ENCODE data around the gene CNTN4.

DNA sequence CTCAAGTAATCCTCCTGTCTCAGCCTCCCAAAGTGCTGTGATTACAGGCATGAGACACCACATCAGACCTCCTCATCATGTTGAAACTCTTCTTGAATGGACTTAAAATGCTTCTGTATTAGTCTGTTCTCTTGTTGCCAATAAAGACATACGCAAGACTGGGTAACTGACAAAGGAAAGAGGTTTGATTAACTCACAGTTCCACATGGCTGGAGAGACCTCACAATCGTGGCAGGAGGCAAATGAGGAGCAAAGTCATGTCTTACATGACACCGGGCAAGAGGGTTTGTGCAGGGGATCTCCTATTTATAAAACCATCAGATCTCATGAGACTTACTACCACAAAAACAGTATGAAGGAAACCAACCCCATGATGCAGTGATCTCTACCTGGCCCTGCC lies 113.5 kb downstream of the CNTN4 start:
- TF ChIP-seq, protein P1, sequence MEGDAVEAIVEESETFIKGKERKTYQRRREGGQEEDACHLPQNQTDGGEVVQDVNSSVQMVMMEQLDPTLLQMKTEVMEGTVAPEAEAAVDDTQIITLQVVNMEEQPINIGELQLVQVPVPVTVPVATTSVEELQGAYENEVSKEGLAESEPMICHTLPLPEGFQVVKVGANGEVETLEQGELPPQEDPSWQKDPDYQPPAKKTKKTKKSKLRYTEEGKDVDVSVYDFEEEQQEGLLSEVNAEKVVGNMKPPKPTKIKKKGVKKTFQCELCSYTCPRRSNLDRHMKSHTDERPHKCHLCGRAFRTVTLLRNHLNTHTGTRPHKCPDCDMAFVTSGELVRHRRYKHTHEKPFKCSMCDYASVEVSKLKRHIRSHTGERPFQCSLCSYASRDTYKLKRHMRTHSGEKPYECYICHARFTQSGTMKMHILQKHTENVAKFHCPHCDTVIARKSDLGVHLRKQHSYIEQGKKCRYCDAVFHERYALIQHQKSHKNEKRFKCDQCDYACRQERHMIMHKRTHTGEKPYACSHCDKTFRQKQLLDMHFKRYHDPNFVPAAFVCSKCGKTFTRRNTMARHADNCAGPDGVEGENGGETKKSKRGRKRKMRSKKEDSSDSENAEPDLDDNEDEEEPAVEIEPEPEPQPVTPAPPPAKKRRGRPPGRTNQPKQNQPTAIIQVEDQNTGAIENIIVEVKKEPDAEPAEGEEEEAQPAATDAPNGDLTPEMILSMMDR (conservative IDR thresholded peaks at IDR 0.05; ENCODE audit: low read depth in 2 of 2), result no peak
- TF ChIP-seq POLR2AphosphoS5 (IDR thresholded peaks at IDR 0.05; ENCODE audit: low read depth), result no peak
- TF ChIP-seq ZNF331 (CRISPR knock-in tag; IDR thresholded peaks at IDR 0.05; ENCODE audit: low read depth), result no peak
- no peak for TF ChIP-seq EZH2phosphoT487 (IDR thresholded peaks at IDR 0.05; ENCODE audit: unreplicated experiment)
- TF ChIP-seq, protein P2, sequence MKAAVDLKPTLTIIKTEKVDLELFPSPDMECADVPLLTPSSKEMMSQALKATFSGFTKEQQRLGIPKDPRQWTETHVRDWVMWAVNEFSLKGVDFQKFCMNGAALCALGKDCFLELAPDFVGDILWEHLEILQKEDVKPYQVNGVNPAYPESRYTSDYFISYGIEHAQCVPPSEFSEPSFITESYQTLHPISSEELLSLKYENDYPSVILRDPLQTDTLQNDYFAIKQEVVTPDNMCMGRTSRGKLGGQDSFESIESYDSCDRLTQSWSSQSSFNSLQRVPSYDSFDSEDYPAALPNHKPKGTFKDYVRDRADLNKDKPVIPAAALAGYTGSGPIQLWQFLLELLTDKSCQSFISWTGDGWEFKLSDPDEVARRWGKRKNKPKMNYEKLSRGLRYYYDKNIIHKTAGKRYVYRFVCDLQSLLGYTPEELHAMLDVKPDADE (IDR thresholded peaks at IDR 0.05), result no peak
- TF ChIP-seq, protein P3, sequence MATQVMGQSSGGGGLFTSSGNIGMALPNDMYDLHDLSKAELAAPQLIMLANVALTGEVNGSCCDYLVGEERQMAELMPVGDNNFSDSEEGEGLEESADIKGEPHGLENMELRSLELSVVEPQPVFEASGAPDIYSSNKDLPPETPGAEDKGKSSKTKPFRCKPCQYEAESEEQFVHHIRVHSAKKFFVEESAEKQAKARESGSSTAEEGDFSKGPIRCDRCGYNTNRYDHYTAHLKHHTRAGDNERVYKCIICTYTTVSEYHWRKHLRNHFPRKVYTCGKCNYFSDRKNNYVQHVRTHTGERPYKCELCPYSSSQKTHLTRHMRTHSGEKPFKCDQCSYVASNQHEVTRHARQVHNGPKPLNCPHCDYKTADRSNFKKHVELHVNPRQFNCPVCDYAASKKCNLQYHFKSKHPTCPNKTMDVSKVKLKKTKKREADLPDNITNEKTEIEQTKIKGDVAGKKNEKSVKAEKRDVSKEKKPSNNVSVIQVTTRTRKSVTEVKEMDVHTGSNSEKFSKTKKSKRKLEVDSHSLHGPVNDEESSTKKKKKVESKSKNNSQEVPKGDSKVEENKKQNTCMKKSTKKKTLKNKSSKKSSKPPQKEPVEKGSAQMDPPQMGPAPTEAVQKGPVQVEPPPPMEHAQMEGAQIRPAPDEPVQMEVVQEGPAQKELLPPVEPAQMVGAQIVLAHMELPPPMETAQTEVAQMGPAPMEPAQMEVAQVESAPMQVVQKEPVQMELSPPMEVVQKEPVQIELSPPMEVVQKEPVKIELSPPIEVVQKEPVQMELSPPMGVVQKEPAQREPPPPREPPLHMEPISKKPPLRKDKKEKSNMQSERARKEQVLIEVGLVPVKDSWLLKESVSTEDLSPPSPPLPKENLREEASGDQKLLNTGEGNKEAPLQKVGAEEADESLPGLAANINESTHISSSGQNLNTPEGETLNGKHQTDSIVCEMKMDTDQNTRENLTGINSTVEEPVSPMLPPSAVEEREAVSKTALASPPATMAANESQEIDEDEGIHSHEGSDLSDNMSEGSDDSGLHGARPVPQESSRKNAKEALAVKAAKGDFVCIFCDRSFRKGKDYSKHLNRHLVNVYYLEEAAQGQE (IDR thresholded peaks at IDR 0.05; ENCODE audit: unreplicated experiment), result no peak
- TF ChIP-seq EZH2 (IDR thresholded peaks at IDR 0.05; ENCODE audit: low read depth, unreplicated experiment), result no peak
- no peak for TF ChIP-seq CREB1 (CRISPR knock-in tag; IDR thresholded peaks at IDR 0.05; ENCODE audit: low read depth)
- no peak for TF ChIP-seq JUNB (IDR thresholded peaks at IDR 0.05; ENCODE audit: unreplicated experiment)
- TF ChIP-seq, protein P4, sequence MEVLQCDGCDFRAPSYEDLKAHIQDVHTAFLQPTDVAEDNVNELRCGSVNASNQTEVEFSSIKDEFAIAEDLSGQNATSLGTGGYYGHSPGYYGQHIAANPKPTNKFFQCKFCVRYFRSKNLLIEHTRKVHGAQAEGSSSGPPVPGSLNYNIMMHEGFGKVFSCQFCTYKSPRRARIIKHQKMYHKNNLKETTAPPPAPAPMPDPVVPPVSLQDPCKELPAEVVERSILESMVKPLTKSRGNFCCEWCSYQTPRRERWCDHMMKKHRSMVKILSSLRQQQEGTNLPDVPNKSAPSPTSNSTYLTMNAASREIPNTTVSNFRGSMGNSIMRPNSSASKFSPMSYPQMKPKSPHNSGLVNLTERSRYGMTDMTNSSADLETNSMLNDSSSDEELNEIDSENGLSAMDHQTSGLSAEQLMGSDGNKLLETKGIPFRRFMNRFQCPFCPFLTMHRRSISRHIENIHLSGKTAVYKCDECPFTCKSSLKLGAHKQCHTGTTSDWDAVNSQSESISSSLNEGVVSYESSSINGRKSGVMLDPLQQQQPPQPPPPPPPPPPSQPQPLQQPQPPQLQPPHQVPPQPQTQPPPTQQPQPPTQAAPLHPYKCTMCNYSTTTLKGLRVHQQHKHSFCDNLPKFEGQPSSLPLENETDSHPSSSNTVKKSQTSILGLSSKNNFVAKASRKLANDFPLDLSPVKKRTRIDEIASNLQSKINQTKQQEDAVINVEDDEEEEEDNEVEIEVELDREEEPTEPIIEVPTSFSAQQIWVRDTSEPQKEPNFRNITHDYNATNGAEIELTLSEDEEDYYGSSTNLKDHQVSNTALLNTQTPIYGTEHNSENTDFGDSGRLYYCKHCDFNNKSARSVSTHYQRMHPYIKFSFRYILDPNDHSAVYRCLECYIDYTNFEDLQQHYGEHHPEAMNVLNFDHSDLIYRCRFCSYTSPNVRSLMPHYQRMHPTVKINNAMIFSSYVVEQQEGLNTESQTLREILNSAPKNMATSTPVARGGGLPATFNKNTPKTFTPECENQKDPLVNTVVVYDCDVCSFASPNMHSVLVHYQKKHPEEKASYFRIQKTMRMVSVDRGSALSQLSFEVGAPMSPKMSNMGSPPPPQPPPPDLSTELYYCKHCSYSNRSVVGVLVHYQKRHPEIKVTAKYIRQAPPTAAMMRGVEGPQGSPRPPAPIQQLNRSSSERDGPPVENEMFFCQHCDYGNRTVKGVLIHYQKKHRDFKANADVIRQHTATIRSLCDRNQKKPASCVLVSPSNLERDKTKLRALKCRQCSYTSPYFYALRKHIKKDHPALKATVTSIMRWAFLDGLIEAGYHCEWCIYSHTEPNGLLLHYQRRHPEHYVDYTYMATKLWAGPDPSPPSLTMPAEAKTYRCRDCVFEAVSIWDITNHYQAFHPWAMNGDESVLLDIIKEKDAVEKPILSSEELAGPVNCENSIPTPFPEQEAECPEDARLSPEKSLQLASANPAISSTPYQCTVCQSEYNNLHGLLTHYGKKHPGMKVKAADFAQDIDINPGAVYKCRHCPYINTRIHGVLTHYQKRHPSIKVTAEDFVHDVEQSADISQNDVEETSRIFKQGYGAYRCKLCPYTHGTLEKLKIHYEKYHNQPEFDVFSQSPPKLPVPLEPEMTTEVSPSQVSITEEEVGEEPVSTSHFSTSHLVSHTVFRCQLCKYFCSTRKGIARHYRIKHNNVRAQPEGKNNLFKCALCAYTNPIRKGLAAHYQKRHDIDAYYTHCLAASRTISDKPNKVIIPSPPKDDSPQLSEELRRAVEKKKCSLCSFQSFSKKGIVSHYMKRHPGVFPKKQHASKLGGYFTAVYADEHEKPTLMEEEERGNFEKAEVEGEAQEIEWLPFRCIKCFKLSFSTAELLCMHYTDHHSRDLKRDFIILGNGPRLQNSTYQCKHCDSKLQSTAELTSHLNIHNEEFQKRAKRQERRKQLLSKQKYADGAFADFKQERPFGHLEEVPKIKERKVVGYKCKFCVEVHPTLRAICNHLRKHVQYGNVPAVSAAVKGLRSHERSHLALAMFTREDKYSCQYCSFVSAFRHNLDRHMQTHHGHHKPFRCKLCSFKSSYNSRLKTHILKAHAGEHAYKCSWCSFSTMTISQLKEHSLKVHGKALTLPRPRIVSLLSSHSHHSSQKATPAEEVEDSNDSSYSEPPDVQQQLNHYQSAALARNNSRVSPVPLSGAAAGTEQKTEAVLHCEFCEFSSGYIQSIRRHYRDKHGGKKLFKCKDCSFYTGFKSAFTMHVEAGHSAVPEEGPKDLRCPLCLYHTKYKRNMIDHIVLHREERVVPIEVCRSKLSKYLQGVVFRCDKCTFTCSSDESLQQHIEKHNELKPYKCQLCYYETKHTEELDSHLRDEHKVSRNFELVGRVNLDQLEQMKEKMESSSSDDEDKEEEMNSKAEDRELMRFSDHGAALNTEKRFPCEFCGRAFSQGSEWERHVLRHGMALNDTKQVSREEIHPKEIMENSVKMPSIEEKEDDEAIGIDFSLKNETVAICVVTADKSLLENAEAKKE (CRISPR knock-in tag; IDR thresholded peaks at IDR 0.05), result no peak

Data from GM23338 (cell line).